MG63 (cell line): ENCODE results near the gene QSOX2. TPM values are rescaled to one million over a fixed set of nuclear protein-coding genes. Genes with fewer than 3 reads are reported as not detected.
A peak's percentile ranks its signal among the peaks of the same experiment; 100 is the strongest.
"Not testable (repeated sequence)": the region's sequence is repeated elsewhere in the genome, so short reads cannot be mapped to it uniquely, and the experiment has no call there.

Experiments used
- DNase-seq: peaks from one replicate; pipeline ENCODE4 v3.0.0-alpha.2; 2020
- H3K27me3 ChIP-seq: fragments of 250-450 bp; sonication (Bioruptor Pico); 2 replicates; pipeline ENCODE4 v1.5.1; 2020; ENCODE audit warnings: mild to moderate bottlenecking, moderate library complexity
- H3K36me3 ChIP-seq: fragments of 250-450 bp; sonication (Bioruptor Pico); 2 replicates; pipeline ENCODE4 v1.5.1; 2020; ENCODE audit warnings: mild to moderate bottlenecking, moderate library complexity
- H3K4me3 ChIP-seq: fragments of 250-450 bp; sonication (Bioruptor Pico); 2 replicates; pipeline ENCODE4 v1.5.1; 2020; ENCODE audit warnings: mild to moderate bottlenecking, moderate library complexity
- H3K9me3 ChIP-seq: fragments of 250-450 bp; sonication (Bioruptor Pico); 2 replicates; pipeline ENCODE4 v1.5.1; 2020; ENCODE audit warnings: mild to moderate bottlenecking, moderate library complexity
- total RNA-seq: library from RNA; depleted of rRNA; stranded (reverse); fragments of >200 nt; shearing (Covaris generic); gene quantifications from 2 replicates; pipeline ENCODE4 v1.2.3, GENCODE V29; 2014; ENCODE audit warnings: low replicate concordance

Gene QSOX2
- total RNA-seq, 1 experiment from 2014 or later = 28.2 TPM

- H3K36me3 ChIP-seq = no peaks in the 10 kb centered on the region
- no peaks in the 10 kb centered on the region for H3K27me3 ChIP-seq
- no peak overlapping the region for H3K4me3 ChIP-seq
- 0 out of 2 replicates have a peak, but pooled peaks cover 2% of the 10 kb centered on the region for H3K9me3 ChIP-seq
- DNase-seq = no peak
Observed at GRCh38 chr9:136273921-136274785, 28.5 kb upstream of the QSOX2 start.

GRCh38 chr9:136273244-136273865 lies 27.7 kb upstream of the QSOX2 start:
- no peak for DNase-seq
- Histone ChIP-seq H3K4me3 (no peak overlapping the region), H3K9me3 (0 out of 2 replicates have a peak, but pooled peaks cover 2% of the 10 kb centered on the region), H3K36me3 (no peaks in the 10 kb centered on the region), H3K27me3 (no peaks in the 10 kb centered on the region)

GRCh38 chr9:136270173-136270705 lies 24.6 kb upstream of the QSOX2 start:
- DNase-seq = no peak
- 0 out of 2 replicates have a peak, but pooled peaks cover 2% of the 10 kb centered on the region for H3K9me3 ChIP-seq
- no peaks in the 10 kb centered on the region for H3K36me3 ChIP-seq
- no peak overlapping the region for H3K4me3 ChIP-seq
- H3K27me3 ChIP-seq = no peaks in the 10 kb centered on the region

GRCh38 chr9:136268735-136269134 lies 23.1 kb upstream of the QSOX2 start:
- Histone ChIP-seq H3K36me3 (no peaks in the 10 kb centered on the region), H3K27me3 (no peaks in the 10 kb centered on the region), H3K9me3 (0 out of 2 replicates have a peak, but pooled peaks cover 2% of the 10 kb centered on the region), H3K4me3 (no peak overlapping the region)
- DNase-seq = no peak

- DNase-seq = no peak
Observed at GRCh38 chr9:136268318-136268717, 22.7 kb upstream of the QSOX2 start.

GRCh38 chr9:136267261-136268111 lies 21.9 kb upstream of the QSOX2 start:
- H3K4me3 ChIP-seq = peak overlapping the region; percentile 28
- peak; percentile 84 for DNase-seq
- H3K9me3 ChIP-seq = 0 out of 2 replicates have a peak, but pooled peaks cover 2% of the 10 kb centered on the region
- no peaks in the 10 kb centered on the region for H3K36me3 ChIP-seq
- H3K27me3 ChIP-seq = no peaks in the 10 kb centered on the region

More at GRCh38 chr9:136268318-136268717, 22.7 kb upstream of the QSOX2 start:
- H3K27me3 ChIP-seq = no peaks in the 10 kb centered on the region
- no peak overlapping the region for H3K4me3 ChIP-seq
- 0 out of 2 replicates have a peak, but pooled peaks cover 2% of the 10 kb centered on the region for H3K9me3 ChIP-seq
- no peaks in the 10 kb centered on the region for H3K36me3 ChIP-seq

GRCh38 chr9:136266641-136267040 lies 21.0 kb upstream of the QSOX2 start:
- not testable (repeated sequence) for H3K36me3 ChIP-seq, H3K27me3 ChIP-seq, H3K9me3 ChIP-seq, DNase-seq
- H3K4me3 ChIP-seq = peak overlapping the region; percentile 27

- Histone ChIP-seq H3K4me3 (no peak overlapping the region), H3K27me3 (no peaks in the 10 kb centered on the region), H3K36me3 (no peaks in the 10 kb centered on the region), H3K9me3 (0 out of 2 replicates have a peak, but pooled peaks cover 2% of the 10 kb centered on the region)
- no peak for DNase-seq
Observed at GRCh38 chr9:136265561-136266355, 20.1 kb upstream of the QSOX2 start.

GRCh38 chr9:136264441-136265405 lies 19.1 kb upstream of the QSOX2 start:
- no peak for DNase-seq
- H3K9me3 ChIP-seq = no peaks in the 10 kb centered on the region
- no peaks in the 10 kb centered on the region for H3K27me3 ChIP-seq
- no peaks in the 10 kb centered on the region for H3K36me3 ChIP-seq
- H3K4me3 ChIP-seq = no peak overlapping the region

GRCh38 chr9:136264031-136264430 lies 18.4 kb upstream of the QSOX2 start:
- H3K27me3 ChIP-seq = no peaks in the 10 kb centered on the region
- no peaks in the 10 kb centered on the region for H3K36me3 ChIP-seq
- DNase-seq = no peak
- H3K9me3 ChIP-seq = no peaks in the 10 kb centered on the region
- H3K4me3 ChIP-seq = no peak overlapping the region

GRCh38 chr9:136262671-136263178 lies 17.1 kb upstream of the QSOX2 start:
- DNase-seq = no peak
- no peaks in the 10 kb centered on the region for H3K36me3 ChIP-seq
- no peak overlapping the region for H3K4me3 ChIP-seq
- H3K9me3 ChIP-seq = no peaks in the 10 kb centered on the region
- no peaks in the 10 kb centered on the region for H3K27me3 ChIP-seq

- H3K27me3 ChIP-seq = no peaks in the 10 kb centered on the region
- no peaks in the 10 kb centered on the region for H3K36me3 ChIP-seq
- no peak overlapping the region for H3K4me3 ChIP-seq
- no peak for DNase-seq
- no peaks in the 10 kb centered on the region for H3K9me3 ChIP-seq
Observed at GRCh38 chr9:136261686-136262430, 16.2 kb upstream of the QSOX2 start.

- Histone ChIP-seq H3K4me3 (no peak overlapping the region), H3K9me3 (no peaks in the 10 kb centered on the region), H3K27me3 (no peaks in the 10 kb centered on the region), H3K36me3 (no peaks in the 10 kb centered on the region)
- no peak for DNase-seq
Observed at GRCh38 chr9:136260936-136261472, 15.4 kb upstream of the QSOX2 start.

GRCh38 chr9:136260521-136260920 lies 14.9 kb upstream of the QSOX2 start:
- Histone ChIP-seq H3K27me3 (no peaks in the 10 kb centered on the region), H3K36me3 (no peaks in the 10 kb centered on the region), H3K9me3 (no peaks in the 10 kb centered on the region), H3K4me3 (no peak overlapping the region)
- DNase-seq = no peak
